GM21576 (cell line): ENCODE data around the gene TLR10.

Experiments
- ATAC-seq: cut with Tn5 transposase; IDR thresholded peaks from one replicate; pipeline ENCODE4 v1.9.1; 2021; ENCODE audit warnings: mild to moderate bottlenecking, moderate library complexity; ENCODE audit not compliant: unreplicated experiment

TLR10 gene

GRCh38 chr4:38734911-38735310 is 47.9 kb downstream of the TLR10 start:
- no peak for ATAC-seq

- ATAC-seq, result no peak
Observed at GRCh38 chr4:38734446-38734845, 48.3 kb downstream of the TLR10 start.

- no peak for ATAC-seq
Observed at GRCh38 chr4:38733663-38734062, 49.1 kb downstream of the TLR10 start.

GRCh38 chr4:38730830-38731646 is 51.8 kb downstream of the TLR10 start:
- peak; percentile 83 for ATAC-seq

GRCh38 chr4:38730493-38730829 is 52.3 kb downstream of the TLR10 start:
- no peak for ATAC-seq

- ATAC-seq, result no peak
Observed at GRCh38 chr4:38728631-38729141, 54.1 kb downstream of the TLR10 start.

- no peak for ATAC-seq
Observed at GRCh38 chr4:38724475-38724808, 58.3 kb downstream of the TLR10 start.

GRCh38 chr4:38723726-38724474 is 58.9 kb downstream of the TLR10 start:
- no peak for ATAC-seq

- no peak for ATAC-seq
Observed at GRCh38 chr4:38723114-38723513, 59.7 kb downstream of the TLR10 start.
